Activated B cell treated with CpG ODN at 0.5 μM for 24 hours (primary cell): ENCODE results near the gene SMOC2. TPM values are rescaled to one million over a fixed set of nuclear protein-coding genes. Genes with fewer than 3 reads are reported as not detected.

Experiments used
- ATAC-seq: fragments of 200-7000 bp; cut with Tn5 transposase; one replicate; pipeline ENCODE4 v1.10.0; 2021; ENCODE audit warnings: low read depth, mild to moderate bottlenecking, moderate library complexity
- CTCF ChIA-PET: fragments of 350-600 bp; sonication (Branson Sonifier 250); formaldehyde crosslinking; loops from one replicate; lab custom pipeline; 2021; ENCODE audit warnings: antibody characterized with exemption; lab: Charles Lee
- POLR2A ChIA-PET: fragments of 350-600 bp; sonication (Branson Sonifier 250); formaldehyde crosslinking; loops from one replicate; lab custom pipeline; 2021; ENCODE audit warnings: antibody characterized with exemption; lab: Charles Lee
- DNase-seq: peaks from one replicate; pipeline ENCODE4 v3.0.0; 2022
- H3K27ac Mint-ChIP-seq: one replicate; pipeline ENCODE4 v1.8.0; 2020; ENCODE audit warnings: mixed read lengths
- H3K27me3 Mint-ChIP-seq: one replicate; pipeline ENCODE4 v1.8.0; 2021; ENCODE audit warnings: mixed read lengths
- H3K36me3 Mint-ChIP-seq: one replicate; pipeline ENCODE4 v1.8.0; 2021; ENCODE audit warnings: low read depth, mixed read lengths
- H3K4me1 Mint-ChIP-seq: one replicate; pipeline ENCODE4 v1.8.0; 2021; ENCODE audit warnings: mixed read lengths
- H3K4me3 Mint-ChIP-seq: one replicate; pipeline ENCODE4 v1.8.0; 2020; ENCODE audit warnings: mild to moderate bottlenecking, mixed read lengths
- H3K9me3 Mint-ChIP-seq: one replicate; pipeline ENCODE4 v1.8.0; 2020; ENCODE audit warnings: mixed read lengths
- CTCF ChIP-seq: fragments of 200-600 bp; IDR thresholded peaks from one replicate; pipeline ENCODE4 v1.8.0; 2022; ENCODE audit warnings: antibody characterized with exemption, mild to moderate bottlenecking
- intact Hi-C: fragments of 100-400 bp; cut with micrococcal nuclease; formaldehyde crosslinking; loops from one replicate; pipeline ENCODE4 v1.15.1; 2024
- total RNA-seq: library from RNA; stranded (reverse); gene quantifications from 2 replicates; pipeline ENCODE4 v1.2.3, GENCODE V29; 2022

SMOC2 gene
- total RNA-seq, 1 donor from 2014 or later, result not detected

GRCh38 chr6:168623736-168624135, 182.8 kb downstream of the SMOC2 start:
- H3K27me3 Mint-ChIP-seq, result no peaks in the 10 kb centered on the region
- peaks cover 2% of the 10 kb centered on the region for H3K9me3 Mint-ChIP-seq
- H3K4me1 Mint-ChIP-seq, result no peaks in the 10 kb centered on the region
- H3K4me3 Mint-ChIP-seq, result no peak overlapping the region
- H3K36me3 Mint-ChIP-seq, result no peaks in the 10 kb centered on the region
- TF ChIP-seq CTCF, result no peak
- CTCF ChIA-PET, result no interaction called here
- intact Hi-C loops, result no loop called here
- H3K27ac Mint-ChIP-seq, result no peak overlapping the region
- DNase-seq (no peak), ATAC-seq (no peak)
- POLR2A ChIA-PET, result no interaction called here

- Mint-ChIP-seq H3K27me3 (no peaks in the 10 kb centered on the region), H3K27ac (no peak overlapping the region), H3K4me3 (no peak overlapping the region), H3K36me3 (no peaks in the 10 kb centered on the region), H3K9me3 (peaks cover 2% of the 10 kb centered on the region), H3K4me1 (no peaks in the 10 kb centered on the region)
- TF ChIP-seq CTCF, result no peak
- CTCF ChIA-PET, result no interaction called here
- DNase-seq, result no peak
- intact Hi-C loops, result no loop called here
- ATAC-seq, result no peak
- POLR2A ChIA-PET, result no interaction called here
These were observed 183.6 kb downstream of the SMOC2 start for GRCh38 chr6:168624540-168624939.

- no peaks in the 10 kb centered on the region for H3K4me1 Mint-ChIP-seq
- H3K27ac Mint-ChIP-seq, result no peak overlapping the region
- ChIA-PET CTCF (no interaction called here), POLR2A (no interaction called here)
- no peak for TF ChIP-seq CTCF
- intact Hi-C loops, result no loop called here
- no peaks in the 10 kb centered on the region for H3K27me3 Mint-ChIP-seq
- ATAC-seq, result no peak
- no peak overlapping the region for H3K4me3 Mint-ChIP-seq
- peaks cover 2% of the 10 kb centered on the region for H3K9me3 Mint-ChIP-seq
- H3K36me3 Mint-ChIP-seq, result no peaks in the 10 kb centered on the region
- no peak for DNase-seq
These were observed 184.0 kb downstream of the SMOC2 start for GRCh38 chr6:168624948-168625347.

- ChIA-PET POLR2A (no interaction called here), CTCF (no interaction called here)
- ATAC-seq, result no peak
- Mint-ChIP-seq H3K4me1 (no peaks in the 10 kb centered on the region), H3K27ac (no peak overlapping the region), H3K4me3 (no peak overlapping the region), H3K9me3 (peaks cover 5% of the 10 kb centered on the region), H3K27me3 (no peaks in the 10 kb centered on the region), H3K36me3 (no peaks in the 10 kb centered on the region)
- intact Hi-C loops, result no loop called here
- TF ChIP-seq CTCF, result no peak
- DNase-seq, result no peak
These were observed 184.6 kb downstream of the SMOC2 start for GRCh38 chr6:168625602-168626001.

- no peaks in the 10 kb centered on the region for H3K27me3 Mint-ChIP-seq
- no peak for TF ChIP-seq CTCF
- no peak overlapping the region for H3K27ac Mint-ChIP-seq
- no peaks in the 10 kb centered on the region for H3K4me1 Mint-ChIP-seq
- CTCF ChIA-PET, result no interaction called here
- H3K9me3 Mint-ChIP-seq, result peaks cover 5% of the 10 kb centered on the region
- no peak for DNase-seq
- no peaks in the 10 kb centered on the region for H3K36me3 Mint-ChIP-seq
- H3K4me3 Mint-ChIP-seq, result no peak overlapping the region
- POLR2A ChIA-PET, result no interaction called here
- ATAC-seq, result no peak
- intact Hi-C loops, result no loop called here
These were observed 185.1 kb downstream of the SMOC2 start for GRCh38 chr6:168626046-168626602.
